ENCODE measurements around the gene TXNDC5. TPM values are rescaled to one million over a fixed set of nuclear protein-coding genes. Genes with fewer than 3 reads are reported as not detected.

Gene TXNDC5
- total and polyA plus RNA-seq, 10 donors = 25.9 to 645 (median 194) TPM

DNA sequence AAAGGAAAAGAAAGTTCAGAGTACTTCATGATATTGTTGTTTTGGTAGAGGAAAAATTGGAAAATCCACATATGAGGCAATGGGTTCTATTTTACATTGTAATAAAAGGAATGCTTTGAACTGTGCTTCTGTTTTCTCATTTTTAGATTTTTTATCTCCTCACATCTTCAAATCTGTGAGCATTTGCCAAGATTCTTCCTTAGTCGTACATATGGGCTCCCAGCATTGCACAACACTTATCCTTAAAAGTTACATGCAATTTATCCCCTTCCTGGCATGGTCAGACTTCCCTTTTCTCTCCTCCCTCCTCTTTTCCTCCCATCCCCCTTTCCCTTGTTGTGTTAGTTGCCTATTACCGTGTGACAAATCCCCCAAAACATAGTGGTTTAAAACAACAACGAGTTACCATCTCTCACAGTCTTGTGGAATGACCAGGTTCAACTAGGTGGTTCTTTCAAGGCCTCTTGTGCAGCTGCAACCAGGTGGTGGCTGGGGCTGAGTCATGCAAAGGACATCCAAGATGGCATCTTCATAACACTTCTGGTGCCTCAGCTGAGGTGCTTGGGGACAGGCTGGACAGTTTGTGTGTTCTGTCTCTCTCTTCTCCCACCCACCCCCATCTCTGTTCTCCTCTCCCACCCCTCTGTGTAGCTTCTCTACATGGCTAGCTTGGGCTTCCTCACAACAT, 68.7 kb downstream of the TXNDC5 start:
- Histone ChIP-seq H3K27ac (no peak overlapping the region), H3K9me3 (peaks cover 0 to 9% (median 0%) of the 10 kb centered on the region in 8 donors), H3K36me3 (no peaks in the 10 kb centered on the region), H3K27me3 (replicated peaks in 1 of 7) (no peaks in the 10 kb centered on the region), H3K4me3 (no peak overlapping the region), H3K4me1 (no peaks in the 10 kb centered on the region)
- DNase-seq = no peak
- WGBS, 5 donors = 63 to 83% (median 68%) methylated on average over 3 of the region's 3 CpGs
- intact Hi-C loops (cut with DNase I; ENCODE audit: low total_unique reads) = no loop called here
- no peak for TF ChIP-seq POLR2AphosphoS5 (IDR thresholded peaks at IDR 0.05)
- TF ChIP-seq CTCF (IDR thresholded peaks at IDR 0.05 in 8 of 11, conservative IDR thresholded peaks at IDR 0.05 in 3 of 11) = no peak
- TF ChIP-seq POLR2A (IDR thresholded peaks at IDR 0.05) = no peak

GRCh38 chr6:7836371-7837026, 74.1 kb downstream of the TXNDC5 start:
- intact Hi-C loops (cut with DNase I; ENCODE audit: low total_unique reads) = no loop called here
- H3K27me3 ChIP-seq (replicated peaks in 1 of 7) = no peaks in the 10 kb centered on the region
- TF ChIP-seq POLR2A (IDR thresholded peaks at IDR 0.05) = no peak
- no peak for TF ChIP-seq POLR2AphosphoS5 (IDR thresholded peaks at IDR 0.05)
- TF ChIP-seq CTCF (IDR thresholded peaks at IDR 0.05 in 8 of 11, conservative IDR thresholded peaks at IDR 0.05 in 3 of 11) = no peak
- H3K27ac ChIP-seq = no peak overlapping the region
- WGBS, 5 donors = 82 to 95% (median 90%) methylated on average over 4 of the region's 4 CpGs
- no peaks in the 10 kb centered on the region for H3K36me3 ChIP-seq
- no peak for DNase-seq
- H3K4me1 ChIP-seq = no peaks in the 10 kb centered on the region
- no peaks in the 10 kb centered on the region for H3K9me3 ChIP-seq
- H3K4me3 ChIP-seq = no peak overlapping the region

GRCh38 chr6:7833751-7834070, 76.9 kb downstream of the TXNDC5 start:
- TF ChIP-seq CTCF (IDR thresholded peaks at IDR 0.05 in 8 of 11, conservative IDR thresholded peaks at IDR 0.05 in 3 of 11) (no peak), POLR2AphosphoS5 (IDR thresholded peaks at IDR 0.05) (no peak), POLR2A (IDR thresholded peaks at IDR 0.05) (no peak)
- Histone ChIP-seq H3K4me3 (no peak overlapping the region), H3K27ac (no peak overlapping the region), H3K4me1 (no peaks in the 10 kb centered on the region), H3K27me3 (replicated peaks in 1 of 7) (no peaks in the 10 kb centered on the region), H3K9me3 (peaks cover 0 to 4% (median 0%) of the 10 kb centered on the region in 8 donors), H3K36me3 (no peaks in the 10 kb centered on the region)
- intact Hi-C loops (cut with DNase I; ENCODE audit: low total_unique reads) = no loop called here
- WGBS, 5 donors = 61 to 82% (median 72%) methylated on average over 4 of the region's 4 CpGs
- no peak for DNase-seq

DNA sequence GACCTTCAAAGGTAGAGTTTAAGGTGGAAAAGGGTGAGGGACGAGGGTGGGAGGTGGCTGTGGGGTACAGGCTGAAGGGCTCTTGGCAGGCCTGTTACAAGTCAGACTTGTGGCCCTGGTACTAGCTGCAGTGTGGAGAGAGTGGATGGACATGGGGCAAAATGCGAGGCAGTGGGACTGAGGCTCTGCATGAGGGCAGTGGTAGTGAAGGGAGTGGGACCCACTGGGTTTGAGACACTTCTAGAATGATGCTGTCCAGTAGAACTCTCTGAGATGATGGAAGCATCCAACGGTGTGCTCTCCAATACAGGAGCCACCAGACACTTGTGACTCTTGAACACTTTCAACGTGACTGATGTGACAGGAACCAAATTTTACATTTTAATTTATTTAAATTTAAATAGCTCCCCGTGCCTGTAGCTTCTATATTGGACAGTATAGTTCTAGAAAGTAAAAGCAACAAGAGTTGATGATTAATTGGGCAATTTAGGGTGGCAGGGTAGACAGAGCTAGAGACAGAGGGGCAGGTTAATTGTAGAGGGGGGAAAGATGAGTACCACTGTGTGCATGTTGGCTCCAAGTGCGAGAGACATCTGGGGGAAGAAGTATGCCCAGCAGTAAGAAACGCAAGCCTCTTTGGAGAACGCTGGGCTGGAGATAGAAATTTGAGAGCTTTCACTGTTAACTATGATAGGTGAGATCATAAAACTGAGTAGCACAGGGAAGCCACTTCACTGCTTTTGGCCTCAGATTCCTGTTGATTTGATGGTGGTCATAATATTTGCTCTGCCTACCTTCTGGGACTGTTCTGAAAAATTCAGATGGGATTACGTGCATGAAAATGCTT, 77.5 kb downstream of the TXNDC5 start:
- no peak for DNase-seq
- Histone ChIP-seq H3K27me3 (replicated peaks in 1 of 7) (no peaks in the 10 kb centered on the region), H3K4me3 (no peak overlapping the region), H3K4me1 (no peaks in the 10 kb centered on the region), H3K27ac (no peak overlapping the region), H3K36me3 (no peaks in the 10 kb centered on the region), H3K9me3 (peaks cover 0 to 4% (median 0%) of the 10 kb centered on the region in 8 donors)
- TF ChIP-seq POLR2A (IDR thresholded peaks at IDR 0.05) (no peak), CTCF (IDR thresholded peaks at IDR 0.05 in 8 of 11, conservative IDR thresholded peaks at IDR 0.05 in 3 of 11) (no peak), POLR2AphosphoS5 (IDR thresholded peaks at IDR 0.05) (no peak)
- 78 to 87% (median 82%) methylated on average over 9 of the region's 9 CpGs for WGBS, 5 donors
- intact Hi-C loops (cut with DNase I; ENCODE audit: low total_unique reads) = no loop called here

Data from spleen (tissue), 11 donors.